ENCODE measurements around the gene DCLRE1A. TPM values are rescaled to one million over a fixed set of nuclear protein-coding genes. Genes with fewer than 3 reads are reported as not detected.

DCLRE1A gene
- total and polyA plus RNA-seq, 2 donors (not counting 1 experiment from before 2014, with no cell fraction given), result 1.4 to 2.4 TPM

GRCh38 chr10:113867904-113868303 lies 14.0 kb upstream of the DCLRE1A start:
- no peak for ATAC-seq (ENCODE audit: low read depth)
- CTCF ChIA-PET, result no interaction called here

More at GRCh38 chr10:113867904-113868303, 14.0 kb upstream of the DCLRE1A start:
- peaks cover 56% of the 10 kb centered on the region for H3K79me2 ChIP-seq (ENCODE audit: control insufficient read depth, insufficient read depth, low read length)
- no peak overlapping the region for H3K4me3 Mint-ChIP-seq
- H3K9me3 ChIP-seq (ENCODE audit: control extremely low read depth in 1 of 3, control insufficient read depth in 2 of 3, insufficient read depth in 1 of 3, low read length in 2 of 3), result no peaks in the 10 kb centered on the region
- peaks cover 3 to 6% of the 10 kb centered on the region in 2 experiments for H3K36me3 ChIP-seq (replicated peaks in 1 of 2; ENCODE audit: control extremely low read depth in 1 of 2, control insufficient read depth in 1 of 2, extremely low read depth in 1 of 2, insufficient read depth in 2 of 2, low read length in 1 of 2)
- H3K27me3 ChIP-seq (replicated peaks in 1 of 4; ENCODE audit: control extremely low read depth in 1 of 4, control insufficient read depth in 3 of 4, insufficient read depth in 4 of 4, low read length in 3 of 4), result no peaks in the 10 kb centered on the region
- no peaks in the 10 kb centered on the region for H3K9me3 Mint-ChIP-seq (ENCODE audit: insufficient read depth)
- no peak overlapping the region for H3K9ac ChIP-seq (ENCODE audit: low read length)
- no peaks in the 10 kb centered on the region for H3K27me3 Mint-ChIP-seq
- no peak overlapping the region for H3K27ac ChIP-seq (ENCODE audit: low read length in 2 of 2)
- no peak overlapping the region for H2AFZ ChIP-seq (ENCODE audit: insufficient read depth, low read depth, low read length, poor library complexity, severe bottlenecking)
- no peak overlapping the region for H3K4me2 ChIP-seq (replicated peaks; ENCODE audit: low read depth, low read length, poor library complexity, severe bottlenecking)
- H3K4me1 Mint-ChIP-seq, result peaks cover 22% of the 10 kb centered on the region
- peaks cover 16% of the 10 kb centered on the region for H4K20me1 ChIP-seq (ENCODE audit: control insufficient read depth, insufficient read depth, low read length, poor library complexity, severe bottlenecking)
- no peak for DNase-seq
- H3K27ac Mint-ChIP-seq, result no peak overlapping the region
- POLR2A ChIA-PET, result no interaction called here
- H3K4me1 ChIP-seq (ENCODE audit: control insufficient read depth in 2 of 2, insufficient read depth in 2 of 2, low read length in 2 of 2), result no peaks in the 10 kb centered on the region
- intact Hi-C loops (cut with micrococcal nuclease), result no loop called here
- no peak for TF ChIP-seq CTCF (IDR thresholded peaks at IDR 0.05)
- TF ChIP-seq EZH2 (IDR thresholded peaks at IDR 0.05; ENCODE audit: borderline replicate concordance, insufficient read depth, low read depth, low read length, poor library complexity, severe bottlenecking), result no peak
- WGBS (ENCODE audit: insufficient coverage), result no CpG with 5 or more reads among the region's 4 CpGs
- no peak overlapping the region for H3K4me3 ChIP-seq (ENCODE audit: control extremely low read depth in 1 of 5, extremely low read depth in 1 of 5, insufficient read depth in 1 of 5, low read depth in 2 of 5, low read length in 4 of 5)

Data from B cell (primary cell).